ENCODE measurements around the gene BPI. TPM values are rescaled to one million over a fixed set of nuclear protein-coding genes. Genes with fewer than 3 reads are reported as not detected.
"Not testable (repeated sequence)": the region's sequence is repeated elsewhere in the genome, so short reads cannot be mapped to it uniquely, and the experiment has no call there.

Gene BPI
- total RNA-seq, 1 experiment from 2014 or later, result 0.10 TPM

- DNase-seq (ENCODE audit: low spot score), result no peak
Observed at GRCh38 chr20:38358556-38358955, 54.6 kb downstream of the BPI start.

GRCh38 chr20:38363004-38363747 is 59.2 kb downstream of the BPI start:
- no peak for DNase-seq (ENCODE audit: low spot score)

GRCh38 chr20:38369389-38369788 is 65.4 kb downstream of the BPI start:
- DNase-seq (ENCODE audit: low spot score), result no peak

- DNase-seq (ENCODE audit: low spot score), result no peak
Observed at GRCh38 chr20:38372806-38373205, 68.8 kb downstream of the BPI start.

- no peak for DNase-seq (ENCODE audit: low spot score)
Observed at GRCh38 chr20:38373231-38373867, 69.4 kb downstream of the BPI start.

- no peak for DNase-seq (ENCODE audit: low spot score)
Observed at GRCh38 chr20:38373898-38374297, 69.9 kb downstream of the BPI start.

- DNase-seq (ENCODE audit: low spot score), result no peak
Observed at GRCh38 chr20:38377039-38377685, 73.2 kb downstream of the BPI start.

GRCh38 chr20:38377838-38378237 is 73.9 kb downstream of the BPI start:
- DNase-seq (ENCODE audit: low spot score), result not testable (repeated sequence)

- no peak for DNase-seq (ENCODE audit: low spot score)
Observed at GRCh38 chr20:38383147-38383546, 79.2 kb downstream of the BPI start.

GRCh38 chr20:38386004-38386403 is 82.0 kb downstream of the BPI start:
- no peak for DNase-seq (ENCODE audit: low spot score)

GRCh38 chr20:38386851-38387250 is 82.9 kb downstream of the BPI start:
- no peak for DNase-seq (ENCODE audit: low spot score)

Other genes with a start within 250 kb of the BPI start
- 7.0 and 7.1 TPM in 2 replicates for gene TGM2, start 138.9 kb upstream of the BPI start, total RNA-seq (2014; rRNA removed; shearing (Covaris generic))
- not detected in 2 replicates for gene KIAA1755, start 43.4 kb upstream of the BPI start, total RNA-seq (2014; rRNA removed; shearing (Covaris generic))
- 0.06 TPM in 1 of 2 replicates, not detected in the other for gene LBP, start 42.3 kb downstream of the BPI start, total RNA-seq (2014; rRNA removed; shearing (Covaris generic))
- 6.1 and 6.7 TPM in 2 replicates for gene SNHG17, start 131.2 kb downstream of the BPI start, total RNA-seq (2014; rRNA removed; shearing (Covaris generic))
- 14.0 and 15.1 TPM in 2 replicates for gene RALGAPB, start 168.7 kb downstream of the BPI start, total RNA-seq (2014; rRNA removed; shearing (Covaris generic))

All from H4 (cell line).